ENCODE results near the gene SLC35A5.

- peak in 5 of 6 experiments; percentile 22 to 73 (median 51) for TF ChIP-seq CTCF (IDR thresholded peaks at IDR 0.05)
- TF ChIP-seq POLR2A (IDR thresholded peaks at IDR 0.05): no peak
Measured at GRCh38 chr3:112531358-112531781, 30.5 kb upstream of the SLC35A5 start.
